Fibroblast of the aortic adventitia (primary cell): ENCODE data around the gene FAM240A. TPM values are rescaled to one million over a fixed set of nuclear protein-coding genes. Genes with fewer than 3 reads are reported as not detected.
"Not testable (repeated sequence)": the region's sequence is repeated elsewhere in the genome, so short reads cannot be mapped to it uniquely, and the experiment has no call there.

ENCODE experiments used
- DNase-seq: peaks from one replicate; pipeline ENCODE4 v3.0.0-alpha.2; 2010; ENCODE audit warnings: low read depth
- H3K4me3 ChIP-seq: 2 replicates; pipeline ENCODE4 v1.5.1; 2011; ENCODE audit warnings: low read depth, mild to moderate bottlenecking, control low read depth, low read length, moderate library complexity
- CTCF ChIP-seq: IDR thresholded peaks from 2 replicates; pipeline ENCODE4 v1.5.1; 2011; ENCODE audit warnings: mild to moderate bottlenecking, low read length, control low read depth, inconsistent platforms; ENCODE audit not compliant: insufficient read depth
- total RNA-seq: library from RNA; depleted of rRNA; stranded (reverse); fragments of >200 nt; gene quantifications from 2 replicates; pipeline ENCODE4 v1.2.3, GENCODE V29; 2012; ENCODE audit warnings: low replicate concordance

FAM240A gene
- total RNA-seq, 1 donor, result not detected

- DNase-seq, result no peak
- TF ChIP-seq CTCF, result no peak
- H3K4me3 ChIP-seq, result no peak overlapping the region
Observed at GRCh38 chr3:46573701-46574100, 38.6 kb upstream of the FAM240A start.

- TF ChIP-seq CTCF, result no peak
- H3K4me3 ChIP-seq, result no peak overlapping the region
- no peak for DNase-seq
Observed at GRCh38 chr3:46574243-46574646, 38.1 kb upstream of the FAM240A start.

- H3K4me3 ChIP-seq, result no peak overlapping the region
- no peak for TF ChIP-seq CTCF
- DNase-seq, result no peak
Observed at GRCh38 chr3:46574881-46575576, 37.3 kb upstream of the FAM240A start.

GRCh38 chr3:46575577-46576222 is 36.6 kb upstream of the FAM240A start:
- no peak for DNase-seq
- H3K4me3 ChIP-seq, result no peak overlapping the region
- no peak for TF ChIP-seq CTCF

GRCh38 chr3:46576386-46576785 is 35.9 kb upstream of the FAM240A start:
- no peak overlapping the region for H3K4me3 ChIP-seq
- DNase-seq, result no peak
- no peak for TF ChIP-seq CTCF

- no peak for TF ChIP-seq CTCF
- DNase-seq, result no peak
- H3K4me3 ChIP-seq, result no peak overlapping the region
Observed at GRCh38 chr3:46576879-46577278, 35.4 kb upstream of the FAM240A start.

- H3K4me3 ChIP-seq, DNase-seq: not testable (repeated sequence)
Observed at GRCh38 chr3:46577580-46578249, 34.6 kb upstream of the FAM240A start.
